Endometrial microvascular endothelial cells (primary cell): ENCODE measurements around the gene TMEM87B. TPM values are rescaled to one million over a fixed set of nuclear protein-coding genes. Genes with fewer than 3 reads are reported as not detected.
"Not testable (repeated sequence)": the region's sequence is repeated elsewhere in the genome, so short reads cannot be mapped to it uniquely, and the experiment has no call there.

Experiments
- in situ Hi-C: cut with HindIII; loops from 2 replicates; pipeline ENCODE4 v1.10.0; 2017; ENCODE audit warnings: low sequenced_read_pairs, low pct_unique_long_range_greater_than_20kb; ENCODE audit errors: inconsistent ontology term
- total RNA-seq: library from RNA; depleted of rRNA; stranded (reverse); fragments of >200 nt; gene quantifications from one replicate; pipeline ENCODE4 v1.2.3, GENCODE V29; 2015; ENCODE audit errors: inconsistent ontology term

The TMEM87B gene
- total RNA-seq, 1 donor from 2014 or later = 79.4 TPM

DNA sequence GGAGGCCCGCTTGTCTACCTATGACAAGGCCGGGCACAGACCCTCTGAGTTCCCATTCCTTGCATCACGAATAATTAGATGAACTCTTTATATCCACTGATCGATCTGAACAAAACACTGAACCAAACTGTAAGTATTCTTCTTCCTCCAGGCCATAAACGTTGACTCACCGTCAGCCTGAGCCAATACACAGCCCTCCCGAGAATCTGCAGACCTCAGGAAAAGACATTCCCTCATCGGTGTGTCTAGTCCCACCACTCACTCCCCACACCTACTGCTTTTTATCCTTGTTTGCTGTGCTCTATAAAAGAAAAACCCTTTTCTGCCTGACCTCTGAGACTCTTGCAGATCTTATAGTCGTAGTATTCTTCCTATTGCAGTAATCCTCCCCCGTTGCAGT is 41.0 kb downstream of the TMEM87B start:
- in situ Hi-C loops = no loop called here

DNA sequence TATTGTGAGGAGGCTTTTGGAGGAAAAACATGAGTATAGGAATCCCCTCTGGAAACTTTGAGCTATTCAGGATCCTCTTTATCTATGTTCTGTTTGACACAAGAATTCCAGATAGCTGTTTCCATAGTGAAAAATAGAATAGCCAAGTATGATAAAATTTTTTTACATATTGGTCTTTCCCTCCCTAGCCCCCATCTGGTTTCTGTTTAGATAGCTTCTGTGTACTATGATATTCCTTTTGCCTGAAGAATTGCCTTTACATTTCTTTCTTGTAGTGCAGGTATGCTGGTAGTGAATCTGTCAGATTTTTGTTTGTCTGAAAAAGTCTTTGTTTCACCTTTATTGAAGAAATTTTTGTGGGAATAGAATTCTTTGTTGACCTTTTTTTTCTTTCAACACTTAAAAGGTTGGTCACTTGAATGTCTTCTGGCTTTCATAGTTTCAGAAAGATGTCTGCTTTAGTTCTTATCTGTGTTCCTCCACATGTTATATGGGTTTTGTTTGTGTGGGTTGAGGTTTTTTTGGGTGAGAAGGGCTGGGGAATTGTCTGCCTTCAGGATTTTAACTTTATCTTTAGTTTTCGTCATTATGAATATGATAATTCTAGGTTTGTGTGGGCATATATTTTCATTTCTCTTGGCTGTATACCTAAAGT is 53.2 kb downstream of the TMEM87B start:
- in situ Hi-C loops = no loop called here

DNA sequence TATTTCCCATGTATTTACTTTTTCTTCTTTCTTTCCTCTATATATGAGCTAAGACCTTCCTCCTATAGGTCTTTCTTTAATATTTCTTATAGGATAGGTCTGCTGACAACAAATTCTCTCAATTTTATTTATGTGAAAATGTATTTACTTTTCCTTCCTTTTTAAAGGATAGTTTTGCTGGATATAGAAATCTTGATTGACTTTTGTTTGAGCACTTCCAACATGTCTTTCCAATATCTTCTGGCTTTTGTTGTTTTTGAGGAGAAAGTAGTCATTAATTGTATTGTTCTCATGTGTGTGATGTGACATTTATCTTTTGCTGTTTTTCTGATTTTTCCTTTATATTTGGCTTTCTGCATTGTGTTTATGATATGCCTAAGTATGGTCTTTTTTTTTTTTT is 54.2 kb downstream of the TMEM87B start:
- in situ Hi-C loops = no loop called here

DNA sequence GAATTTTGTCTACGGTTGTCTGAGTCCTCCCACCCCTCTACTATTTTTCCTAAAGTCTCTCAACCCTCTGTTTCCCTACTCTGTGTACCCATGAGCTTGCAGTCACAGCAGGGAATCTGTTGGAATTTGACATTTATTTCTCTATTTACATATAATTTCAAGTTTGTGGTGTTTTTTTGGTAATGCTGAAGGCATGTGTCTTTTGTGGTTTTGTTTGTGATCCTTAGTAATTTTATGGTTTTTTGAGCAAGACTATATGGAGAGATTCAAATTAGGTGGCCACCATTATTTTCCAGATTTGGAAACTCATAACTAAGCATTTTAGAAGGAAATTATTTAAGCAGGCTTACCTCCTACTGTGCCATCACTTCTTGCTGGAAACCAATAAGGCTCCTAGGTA is 55.9 kb downstream of the TMEM87B start:
- in situ Hi-C loops = no loop called here

DNA sequence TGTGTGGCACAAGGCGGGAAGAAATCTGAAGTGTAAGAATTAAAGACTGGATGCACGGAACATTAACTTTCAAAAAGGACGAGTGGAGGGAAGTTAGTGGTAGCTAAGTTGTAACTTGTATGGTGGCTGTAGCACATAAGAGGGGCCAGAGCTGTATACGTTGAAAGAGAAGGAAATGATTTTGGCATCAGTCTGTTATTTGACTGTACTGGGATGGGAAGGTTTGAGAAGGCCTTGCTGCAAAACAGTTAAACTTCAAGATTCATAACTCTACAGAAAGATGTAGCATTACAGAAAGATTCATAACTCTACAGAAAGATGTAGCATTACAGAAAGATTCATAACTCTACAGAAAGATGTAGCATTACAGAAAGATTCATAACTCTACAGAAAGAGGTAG is 58.3 kb downstream of the TMEM87B start:
- in situ Hi-C loops = not testable (repeated sequence)

DNA sequence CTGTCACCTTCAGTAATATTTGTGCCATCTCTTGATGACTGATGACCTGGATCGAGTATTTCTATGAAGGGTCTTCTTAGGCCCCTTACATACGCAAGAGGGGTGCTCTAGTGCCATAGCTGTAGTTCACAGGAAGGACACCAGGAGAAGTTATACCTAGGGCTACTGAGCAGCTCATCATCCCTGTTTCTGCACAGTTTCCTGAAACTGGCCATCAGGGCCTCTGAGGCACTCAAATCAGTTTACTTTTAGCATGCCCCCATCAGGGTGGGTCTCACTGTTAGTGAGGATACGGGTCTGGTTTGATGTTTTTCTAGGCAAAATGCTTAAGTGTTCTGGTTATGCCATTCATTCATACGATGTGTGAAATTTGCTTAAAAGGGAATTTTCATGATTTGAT is 63.1 kb downstream of the TMEM87B start:
- in situ Hi-C loops = no loop called here

DNA sequence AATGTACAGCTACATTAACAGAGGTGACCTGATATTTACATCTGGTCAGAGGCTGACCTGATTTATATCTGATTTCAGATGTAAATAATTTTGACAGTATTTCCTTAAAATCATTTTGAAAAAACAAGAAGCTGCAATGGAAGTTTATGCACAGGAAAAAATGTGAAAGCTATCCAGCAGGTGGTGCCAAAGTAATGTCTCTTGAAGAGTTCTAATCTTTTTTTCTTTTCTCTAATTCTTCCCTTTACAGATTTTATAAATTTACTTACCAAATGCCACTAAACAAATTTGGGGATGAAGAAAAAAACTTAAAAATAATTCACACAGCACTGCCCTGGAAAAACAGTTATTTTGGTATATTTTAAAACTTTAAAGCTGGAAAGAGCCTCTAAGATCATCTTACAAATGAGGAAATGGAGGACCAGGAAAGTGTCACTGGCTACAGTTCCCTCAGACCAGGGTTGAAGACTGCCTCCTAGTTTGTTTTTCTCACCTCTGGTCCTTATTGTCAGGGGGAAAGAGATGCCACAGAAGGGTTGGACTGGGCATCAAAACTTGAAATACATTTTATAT is 66.7 kb downstream of the TMEM87B start:
- in situ Hi-C loops = no loop called here

DNA sequence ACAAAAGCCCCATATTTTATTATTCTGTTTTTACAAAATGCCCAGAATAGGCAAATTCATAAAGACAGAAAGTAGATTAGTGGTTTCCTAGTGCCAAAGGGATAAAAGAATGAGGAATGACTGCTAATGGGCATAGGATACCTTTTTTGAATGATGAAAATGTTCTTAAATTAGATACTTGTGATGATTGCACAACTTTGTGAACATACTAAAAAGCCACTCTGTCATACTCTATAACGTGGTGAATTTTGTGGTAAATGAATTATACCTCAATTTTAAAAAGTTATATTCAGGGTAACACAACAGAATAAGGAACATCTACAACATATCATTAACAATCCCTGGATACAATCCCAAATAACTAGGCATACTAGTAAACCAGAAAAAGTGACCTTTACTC is 74.0 kb downstream of the TMEM87B start:
- in situ Hi-C loops = no loop called here

DNA sequence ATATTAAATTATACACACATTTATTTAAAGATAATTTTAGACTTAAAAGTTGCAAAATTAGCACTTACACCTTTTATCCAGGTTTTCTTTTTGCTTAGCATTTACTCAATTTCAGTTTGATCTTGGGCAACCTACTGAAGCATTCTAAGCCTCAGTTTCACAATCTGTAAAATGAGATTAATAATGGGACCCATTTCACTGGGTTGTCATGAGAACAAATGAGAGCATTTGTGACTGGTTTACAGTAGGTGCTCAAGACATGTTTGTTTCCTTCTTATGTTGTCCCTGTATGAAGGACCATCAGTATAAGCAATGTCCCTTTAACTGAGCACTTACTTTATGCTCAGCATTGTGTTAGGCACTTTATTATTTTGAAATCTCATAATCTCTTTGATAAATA is 78.3 kb downstream of the TMEM87B start:
- in situ Hi-C loops = no loop called here

DNA sequence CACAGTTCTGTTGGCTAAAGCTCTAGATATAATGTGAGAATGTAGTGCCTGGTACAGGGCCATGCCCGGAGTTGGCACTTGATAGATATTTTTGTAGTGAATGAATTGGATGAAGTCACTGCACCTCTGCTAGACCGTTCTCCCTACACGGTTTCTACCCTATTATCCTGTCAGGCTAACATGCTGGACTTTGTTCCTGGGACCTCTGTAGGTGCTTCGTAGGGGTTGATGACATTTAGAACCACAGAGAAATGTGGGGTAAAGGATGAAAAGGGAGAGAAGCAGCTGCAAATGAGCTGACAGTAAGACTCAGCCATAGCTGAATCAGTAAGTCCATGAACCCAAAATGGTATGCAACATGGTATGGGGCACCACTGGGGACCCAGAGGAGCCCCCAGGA is 79.1 kb downstream of the TMEM87B start:
- in situ Hi-C loops = no loop called here

DNA sequence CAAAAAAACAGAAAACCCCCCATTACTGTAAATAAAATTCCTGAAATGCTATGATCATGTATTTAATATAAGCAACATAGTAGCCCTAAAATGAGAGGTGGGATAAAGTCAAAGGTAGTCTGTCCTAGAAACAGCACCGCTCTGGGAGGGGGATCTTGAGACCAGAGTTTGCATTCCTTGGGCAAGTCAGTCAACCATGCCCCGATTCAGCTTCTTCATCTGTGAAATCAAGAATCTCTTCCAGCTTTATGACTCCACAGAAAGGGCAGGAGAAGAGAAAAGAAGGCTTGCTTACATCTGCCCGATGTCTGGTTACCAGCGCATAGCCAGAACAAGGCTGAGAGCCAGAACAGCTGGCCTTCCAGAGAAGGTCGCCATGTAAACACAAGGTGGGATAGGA is 81.0 kb downstream of the TMEM87B start:
- in situ Hi-C loops = no loop called here

DNA sequence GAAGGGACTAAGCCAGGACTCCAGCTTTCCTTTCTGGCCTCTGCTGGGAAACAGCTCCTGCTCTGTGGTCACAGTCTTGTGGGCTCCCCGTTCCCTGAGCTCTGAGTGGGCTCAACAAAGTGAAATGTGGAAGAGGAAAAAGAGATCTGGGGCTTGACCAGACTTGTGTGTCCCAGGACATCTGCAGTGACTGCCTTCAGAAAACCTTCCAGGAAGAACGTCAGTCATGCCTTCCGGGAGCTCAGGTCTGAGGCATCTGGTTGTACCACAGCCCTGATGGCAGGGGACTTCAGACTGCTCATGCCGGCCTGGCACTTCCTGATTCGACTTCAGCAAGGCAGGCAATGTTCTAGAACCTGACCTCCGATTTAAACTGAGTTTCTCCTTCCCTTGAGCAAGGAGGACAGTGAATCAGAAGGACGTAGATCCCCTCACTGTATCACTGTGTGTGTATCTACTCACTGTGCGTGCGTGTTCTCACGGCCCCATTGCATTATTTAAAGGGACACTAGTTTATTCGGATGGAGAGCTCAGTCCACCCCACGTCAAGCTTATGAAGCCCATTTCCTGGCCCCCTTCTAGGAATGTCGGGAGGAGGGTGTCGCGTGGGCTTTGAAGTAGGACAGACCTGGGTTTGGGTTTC is 82.6 kb downstream of the TMEM87B start:
- in situ Hi-C loops = no loop called here

DNA sequence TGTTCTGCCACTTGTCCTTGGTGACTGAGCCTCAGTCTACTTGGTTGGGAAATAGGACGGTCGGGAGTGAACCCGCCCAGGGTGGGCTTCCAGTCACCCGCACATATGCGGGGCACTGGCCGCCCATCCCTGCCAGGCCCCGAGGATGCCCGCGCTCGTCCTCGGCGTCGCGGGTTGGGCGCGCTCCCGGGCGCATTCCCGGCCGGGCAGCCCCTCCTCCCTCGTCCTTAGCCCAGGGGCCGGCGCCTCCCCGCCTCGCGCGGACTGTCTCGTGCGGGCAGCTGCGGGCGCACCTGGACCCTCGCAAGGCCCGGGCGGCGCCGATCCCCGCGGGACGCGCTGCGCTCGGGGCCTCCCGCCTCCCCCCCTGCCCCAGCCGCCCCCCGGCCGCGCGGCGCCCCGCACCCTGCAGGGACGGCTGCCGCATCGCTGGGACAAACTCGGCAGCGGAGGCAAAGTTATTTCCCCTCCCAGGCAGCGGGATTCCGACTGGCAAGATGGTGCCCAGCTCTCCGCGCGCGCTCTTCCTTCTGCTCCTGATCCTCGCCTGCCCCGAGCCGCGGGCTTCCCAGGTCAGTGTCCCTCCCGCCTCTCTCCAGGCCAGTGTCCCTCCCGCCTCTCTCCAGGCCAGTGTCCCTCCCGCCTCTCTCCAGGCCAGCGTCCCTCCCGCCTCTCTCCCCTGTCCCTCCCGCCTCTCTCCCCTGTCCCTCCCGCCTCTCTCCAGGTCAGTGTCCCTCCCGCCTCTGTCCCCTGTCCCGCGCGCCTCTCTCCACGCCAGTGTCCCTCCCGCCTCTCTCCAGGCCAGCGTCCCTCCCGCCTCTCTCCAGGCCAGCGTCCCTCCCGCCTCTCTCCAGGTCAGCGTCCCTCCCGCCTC is 83.3 kb downstream of the TMEM87B start, which contains the start of gene FBLN7:
Gene FBLN7 (plus strand): TSS at position 227 of the 874 bp plus-strand sequence. CDS start 271 bp downstream, at position 498.
- in situ Hi-C loops = no loop called here

DNA sequence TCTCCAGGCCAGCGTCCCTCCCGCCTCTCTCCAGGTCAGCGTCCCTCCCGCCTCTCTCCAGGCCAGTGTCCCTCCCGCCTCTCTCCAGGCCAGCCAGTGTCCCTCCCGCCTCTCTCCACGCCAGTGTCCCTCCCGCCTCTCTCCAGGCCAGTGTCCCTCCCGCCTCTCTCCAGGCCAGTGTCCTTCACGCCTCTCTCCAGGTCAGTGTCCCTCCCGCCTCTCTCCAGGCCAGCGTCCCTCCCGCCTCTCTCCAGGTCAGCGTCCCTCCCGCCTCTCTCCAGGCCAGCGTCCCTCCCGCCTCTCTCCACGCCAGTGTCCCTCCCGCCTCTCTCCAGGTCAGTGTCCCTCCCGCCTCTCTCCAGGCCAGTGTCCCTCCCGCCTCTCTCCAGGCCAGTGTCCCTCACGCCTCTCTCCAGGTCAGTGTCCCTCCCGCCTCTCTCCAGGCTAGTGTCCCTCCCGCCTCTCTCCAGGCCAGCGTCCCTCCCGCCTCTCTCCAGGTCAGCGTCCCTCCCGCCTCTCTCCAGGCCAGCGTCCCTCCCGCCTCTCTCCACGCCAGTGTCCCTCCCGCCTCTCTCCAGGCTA is 84.1 kb downstream of the TMEM87B start:
- in situ Hi-C loops = not testable (repeated sequence)

DNA sequence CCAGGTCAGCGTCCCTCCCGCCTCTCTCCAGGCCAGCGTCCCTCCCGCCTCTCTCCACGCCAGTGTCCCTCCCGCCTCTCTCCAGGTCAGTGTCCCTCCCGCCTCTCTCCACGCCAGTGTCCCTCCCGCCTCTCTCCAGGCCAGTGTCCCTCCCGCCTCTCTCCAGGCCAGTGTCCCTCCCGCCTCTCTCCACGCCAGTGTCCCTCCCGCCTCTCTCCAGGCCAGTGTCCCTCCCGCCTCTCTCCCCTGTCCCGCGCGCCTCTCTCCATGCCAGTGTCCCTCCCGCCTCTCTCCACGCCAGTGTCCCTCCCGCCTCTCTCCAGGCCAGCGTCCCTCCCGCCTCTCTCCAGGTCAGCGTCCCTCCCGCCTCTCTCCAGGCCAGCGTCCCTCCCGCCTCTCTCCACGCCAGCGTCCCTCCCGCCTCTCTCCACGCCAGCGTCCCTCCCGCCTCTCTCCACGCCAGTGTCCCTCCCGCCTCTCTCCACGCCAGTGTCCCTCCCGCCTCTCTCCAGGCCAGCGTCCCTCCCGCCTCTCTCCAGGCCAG is 84.7 kb downstream of the TMEM87B start:
- in situ Hi-C loops = not testable (repeated sequence)

DNA sequence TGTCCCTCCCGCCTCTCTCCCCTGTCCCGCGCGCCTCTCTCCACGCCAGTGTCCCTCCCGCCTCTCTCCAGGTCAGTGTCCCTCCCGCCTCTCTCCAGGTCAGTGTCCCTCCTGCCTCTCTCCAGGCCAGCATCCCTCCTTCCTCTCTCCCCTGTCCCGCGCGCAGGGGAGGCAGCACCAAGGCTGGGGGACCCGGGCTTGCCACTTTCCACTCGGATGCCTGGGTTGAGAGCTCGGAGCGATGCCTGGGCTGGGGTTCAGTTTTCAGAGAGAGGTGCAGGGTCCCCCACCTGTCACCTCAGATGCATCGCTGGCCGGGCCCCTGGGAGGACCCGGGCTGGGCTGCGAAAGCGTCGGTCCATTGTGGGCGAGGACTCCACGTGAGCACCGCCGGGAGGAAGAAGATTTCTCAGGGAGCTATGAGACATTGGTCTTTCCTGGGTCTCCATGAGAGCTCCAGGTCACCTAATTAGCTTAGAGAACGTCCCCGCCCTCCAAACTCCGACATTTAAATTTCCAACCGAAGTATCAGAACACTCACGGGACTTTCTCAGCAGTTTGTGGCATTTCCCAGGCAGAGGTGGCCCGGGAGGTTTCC is 85.2 kb downstream of the TMEM87B start:
- in situ Hi-C loops = no loop called here

DNA sequence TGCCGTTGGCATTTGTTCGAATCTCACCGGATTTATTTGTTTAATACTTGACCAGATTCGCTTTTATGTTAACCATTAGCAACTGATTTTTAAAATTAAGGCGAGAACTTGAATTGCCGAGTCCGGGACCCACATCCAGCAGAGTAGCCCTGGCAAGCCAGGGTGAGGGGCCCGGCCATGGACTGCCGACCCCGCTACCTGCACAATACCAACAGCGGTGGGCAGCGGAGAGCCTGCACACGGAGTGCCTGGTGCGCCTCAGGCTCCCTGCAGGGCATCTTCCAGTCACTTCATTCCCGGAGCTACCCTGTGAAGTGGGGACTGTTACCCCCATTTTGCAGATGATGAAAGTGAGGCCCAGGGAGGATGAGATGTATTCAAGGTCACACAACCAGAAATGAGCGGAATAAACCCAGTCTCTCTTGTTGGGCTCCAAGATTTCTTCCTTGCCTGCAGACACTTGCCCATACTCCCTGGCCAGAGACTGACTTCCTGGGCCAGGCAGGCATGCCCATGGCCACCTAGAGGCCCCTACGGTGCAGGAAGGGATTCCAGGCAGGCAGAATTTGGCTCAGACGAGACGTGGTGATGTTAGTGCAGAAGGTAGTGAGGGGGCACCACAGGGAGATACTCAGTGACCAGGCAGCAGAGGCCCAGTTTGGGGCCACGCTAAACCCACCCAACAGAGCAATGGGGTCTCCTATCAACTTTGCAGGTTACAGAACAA is 86.0 kb downstream of the TMEM87B start:
- in situ Hi-C loops = no loop called here

DNA sequence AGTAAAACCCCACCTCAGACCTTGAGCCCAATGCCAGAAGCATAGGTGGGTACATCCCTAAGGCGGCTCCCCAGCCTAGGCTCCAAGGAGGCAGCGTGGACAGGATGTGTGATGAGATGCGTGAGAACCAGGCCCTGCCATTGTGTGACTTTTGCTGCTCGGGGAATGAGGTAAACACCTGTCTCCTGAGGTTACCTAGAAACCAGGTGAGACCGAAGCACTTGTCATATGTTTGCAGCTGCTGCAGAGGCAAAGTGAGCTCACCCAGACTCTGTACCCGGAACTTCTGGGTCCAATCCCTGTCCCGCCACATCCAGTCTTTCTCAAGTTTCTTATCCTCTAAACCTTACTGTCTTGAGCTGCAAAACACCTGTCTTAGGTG is 86.5 kb downstream of the TMEM87B start:
- in situ Hi-C loops = no loop called here
